GM23248 (cell line): ENCODE measurements around the gene ROBO2.

Experiments used
- EZH2 ChIP-seq: fragments of 200-600 bp; sonication (generic); IDR thresholded peaks from 2 replicates; pipeline ENCODE4 v1.6.1; 2018; ENCODE audit warnings: antibody characterized with exemption, mild to moderate bottlenecking; ENCODE audit not compliant: insufficient read depth, poor library complexity, severe bottlenecking
- EZH2phosphoT487 ChIP-seq: fragments of 200-600 bp; sonication (generic); IDR thresholded peaks from 2 replicates; pipeline ENCODE4 v1.6.1; 2018; ENCODE audit warnings: antibody characterized with exemption, moderate library complexity, mild to moderate bottlenecking, low read depth; ENCODE audit not compliant: insufficient read depth

DNA sequence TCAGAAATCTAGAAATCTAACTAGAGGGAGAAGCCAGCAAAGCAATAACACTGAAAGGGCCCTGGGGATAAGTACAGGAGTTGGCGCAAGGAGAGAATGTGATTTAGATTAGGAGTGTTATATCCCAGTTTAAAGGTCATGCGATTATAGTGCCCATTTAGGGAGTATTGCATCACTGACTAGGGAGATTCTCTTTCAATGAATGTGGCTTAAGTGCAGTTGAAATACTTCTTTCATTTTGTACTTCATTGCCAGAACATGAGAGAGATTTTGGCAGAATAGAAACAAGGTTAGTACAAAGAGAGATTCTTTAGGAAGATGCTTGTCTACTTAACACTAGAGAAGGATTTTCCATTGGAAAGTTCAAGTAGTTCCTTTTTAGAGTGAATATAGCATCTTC is 13.9 kb downstream of the ROBO2 start:
- TF ChIP-seq EZH2phosphoT487 (no peak), EZH2 (no peak)
